SK-N-MC (cell line): ENCODE measurements around the gene BAHCC1.

Source experiments
- EZH2 ChIP-seq: fragments of 200-600 bp; sonication (generic); IDR thresholded peaks from one replicate; pipeline ENCODE4 v1.6.1; 2017; ENCODE audit warnings: antibody characterized with exemption
- POLR2AphosphoS5 ChIP-seq: IDR thresholded peaks from 2 replicates; pipeline ENCODE4 v1.6.1; 2012; ENCODE audit warnings: mild to moderate bottlenecking, low read depth, low read length, borderline replicate concordance

GRCh38 chr17:81381632-81382577 lies 13.4 kb upstream of the BAHCC1 start:
- TF ChIP-seq POLR2AphosphoS5 (no peak), EZH2 (no peak)
